HG02885 (cell line): ENCODE measurements around the gene CPSF7.

Experiments
- ATAC-seq: cut with Tn5 transposase; IDR thresholded peaks from one replicate; pipeline ENCODE4 v1.9.1; 2021; ENCODE audit warnings: mild to moderate bottlenecking; ENCODE audit not compliant: unreplicated experiment, poor library complexity

The CPSF7 gene

GRCh38 chr11:61358566-61358965, 71.2 kb downstream of the CPSF7 start:
- no peak for ATAC-seq

GRCh38 chr11:61357894-61358239, 71.9 kb downstream of the CPSF7 start:
- no peak for ATAC-seq

GRCh38 chr11:61357233-61357893, 72.4 kb downstream of the CPSF7 start:
- peak; percentile 42 for ATAC-seq

GRCh38 chr11:61356706-61357105, 73.1 kb downstream of the CPSF7 start:
- no peak for ATAC-seq

GRCh38 chr11:61354208-61354607, 75.6 kb downstream of the CPSF7 start:
- ATAC-seq: no peak

GRCh38 chr11:61353131-61354067, 76.4 kb downstream of the CPSF7 start:
- no peak for ATAC-seq
